Measurements from ENCODE around the gene NRXN3. TPM values are rescaled to one million over a fixed set of nuclear protein-coding genes. Genes with fewer than 3 reads are reported as not detected.

NRXN3 gene
- total and polyA plus RNA-seq, 7 donors = 0.06 to 0.74 (median 0.15) TPM

GRCh38 chr14:78746086-78746595 is 576.0 kb downstream of the NRXN3 start:
- H3K9me3 ChIP-seq = no peaks in the 10 kb centered on the region
- no peak for TF ChIP-seq CTCF (IDR thresholded peaks at IDR 0.05)
- no peak for DNase-seq
- 66 to 74% (median 69%) methylated on average over 3 of the region's 3 CpGs for WGBS, 3 donors
- H3K4me3 ChIP-seq = no peak overlapping the region
- H3K27me3 ChIP-seq (ENCODE audit: insufficient read depth in 3 of 3, low read length in 2 of 3) = no peaks in the 10 kb centered on the region
- no peak overlapping the region for H3K27ac ChIP-seq
- H3K4me1 ChIP-seq = no peaks in the 10 kb centered on the region
- H3K36me3 ChIP-seq (ENCODE audit: insufficient read depth in 1 of 2, low read depth in 1 of 2) = no peaks in the 10 kb centered on the region
- no peak for ATAC-seq
- intact Hi-C loops (cut with DNase I) = no loop called here

- no peaks in the 10 kb centered on the region for H3K27me3 ChIP-seq (ENCODE audit: insufficient read depth in 3 of 3, low read length in 2 of 3)
- H3K4me1 ChIP-seq = no peaks in the 10 kb centered on the region
- no peak for ATAC-seq
- no peaks in the 10 kb centered on the region for H3K36me3 ChIP-seq (ENCODE audit: insufficient read depth in 1 of 2, low read depth in 1 of 2)
- 72 to 80% (median 78%) methylated on average over 2 of the region's 2 CpGs for WGBS, 3 donors
- no peak for TF ChIP-seq CTCF (IDR thresholded peaks at IDR 0.05)
- no peak overlapping the region for H3K27ac ChIP-seq
- H3K9me3 ChIP-seq = no peaks in the 10 kb centered on the region
- intact Hi-C loops (cut with DNase I) = no loop called here
- DNase-seq = no peak
- no peak overlapping the region for H3K4me3 ChIP-seq
Measured at GRCh38 chr14:78747813-78748212, 577.6 kb downstream of the NRXN3 start.

- intact Hi-C loops (cut with DNase I) = no loop called here
- no peak overlapping the region for H3K4me3 ChIP-seq
- WGBS, 3 donors = 43 to 46% (median 44%) methylated on average over 5 of the region's 5 CpGs
- ATAC-seq (peak in 2 of 4 donors; percentile 30 to 49), DNase-seq (no peak)
- H3K4me1 ChIP-seq = no peaks in the 10 kb centered on the region
- TF ChIP-seq CTCF (IDR thresholded peaks at IDR 0.05) = no peak
- H3K36me3 ChIP-seq (ENCODE audit: insufficient read depth in 1 of 2, low read depth in 1 of 2) = no peaks in the 10 kb centered on the region
- no peaks in the 10 kb centered on the region for H3K27me3 ChIP-seq (ENCODE audit: insufficient read depth in 3 of 3, low read length in 2 of 3)
- no peaks in the 10 kb centered on the region for H3K9me3 ChIP-seq
- no peak overlapping the region for H3K27ac ChIP-seq
Measured at GRCh38 chr14:78752518-78753188, 582.5 kb downstream of the NRXN3 start.

GRCh38 chr14:78754059-78754458 is 583.9 kb downstream of the NRXN3 start:
- intact Hi-C loops (cut with DNase I) = no loop called here
- no peak overlapping the region for H3K27ac ChIP-seq
- H3K36me3 ChIP-seq (ENCODE audit: insufficient read depth in 1 of 2, low read depth in 1 of 2) = no peaks in the 10 kb centered on the region
- H3K4me3 ChIP-seq = no peak overlapping the region
- no peak for TF ChIP-seq CTCF (IDR thresholded peaks at IDR 0.05)
- DNase-seq (no peak), ATAC-seq (no peak)
- WGBS, 3 donors = 78 to 88% (median 85%) methylated on average over 6 of the region's 6 CpGs
- no peaks in the 10 kb centered on the region for H3K4me1 ChIP-seq
- no peaks in the 10 kb centered on the region for H3K9me3 ChIP-seq
- no peaks in the 10 kb centered on the region for H3K27me3 ChIP-seq (ENCODE audit: insufficient read depth in 3 of 3, low read length in 2 of 3)

- intact Hi-C loops (cut with DNase I) = no loop called here
- TF ChIP-seq CTCF (IDR thresholded peaks at IDR 0.05) = peak; percentile 15
- Histone ChIP-seq H3K36me3 (ENCODE audit: insufficient read depth in 1 of 2, low read depth in 1 of 2) (no peaks in the 10 kb centered on the region), H3K9me3 (no peaks in the 10 kb centered on the region), H3K27me3 (ENCODE audit: insufficient read depth in 3 of 3, low read length in 2 of 3) (no peaks in the 10 kb centered on the region), H3K27ac (no peak overlapping the region), H3K4me1 (no peaks in the 10 kb centered on the region), H3K4me3 (no peak overlapping the region)
- WGBS, 3 donors = 63 to 69% (median 66%) methylated on average over 4 of the region's 4 CpGs
- no peak for DNase-seq
- no peak for ATAC-seq
Measured at GRCh38 chr14:78758333-78758732, 588.2 kb downstream of the NRXN3 start.

Measured in psoas muscle (tissue), 8 donors.